ENCODE measurements around the gene STK32C.
"Not testable (repeated sequence)": the region's sequence is repeated elsewhere in the genome, so short reads cannot be mapped to it uniquely, and the experiment has no call there.

STK32C gene

DNA sequence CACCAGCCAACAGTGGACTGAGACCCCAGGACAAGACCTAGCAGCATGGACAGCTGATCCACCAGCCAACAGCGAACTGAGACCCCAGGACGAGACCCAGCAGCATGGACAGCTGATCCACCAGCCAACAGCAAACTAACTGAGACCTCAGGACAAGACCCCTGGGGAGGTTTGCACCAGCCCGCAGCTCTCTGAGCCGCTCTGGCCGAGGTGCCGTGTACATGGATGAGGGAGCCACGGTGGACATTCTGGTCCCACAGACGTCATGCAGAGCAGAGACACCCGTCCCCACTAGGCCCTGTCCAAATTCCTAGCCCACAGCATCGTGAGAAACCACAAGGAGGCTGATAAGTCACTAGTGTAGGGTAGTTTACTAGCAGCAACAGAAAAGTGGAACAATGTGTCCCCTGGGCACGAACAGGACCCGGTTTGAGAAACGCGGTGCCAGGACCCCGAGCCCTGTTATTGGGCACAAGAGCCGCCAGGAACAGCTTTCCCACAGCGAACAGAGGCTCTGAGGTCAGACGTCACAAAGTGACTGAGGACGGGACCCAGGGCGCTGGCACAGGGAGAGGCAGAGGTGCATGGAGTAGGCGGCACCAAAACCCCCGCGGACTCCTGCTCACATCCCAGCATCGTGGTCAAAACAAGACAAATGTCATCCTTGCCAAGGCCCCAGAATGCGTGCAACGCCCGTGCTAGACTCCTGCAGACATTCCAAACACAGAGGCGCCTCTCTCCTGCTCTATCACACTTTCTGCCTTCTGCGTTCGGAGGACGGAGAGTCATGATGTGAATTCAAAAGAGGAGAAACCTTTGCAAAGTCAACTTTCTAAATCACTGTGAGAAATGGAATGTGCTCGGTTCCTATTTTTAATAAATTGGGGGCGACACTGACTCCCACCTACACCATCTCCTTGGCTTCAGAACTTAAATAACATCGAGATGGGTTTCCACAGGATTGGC lies 8.1 kb downstream of the STK32C start:
- no peak for DNase-seq

GRCh38 chr10:132298038-132298881 lies 9.5 kb downstream of the STK32C start:
- DNase-seq = no peak

DNA sequence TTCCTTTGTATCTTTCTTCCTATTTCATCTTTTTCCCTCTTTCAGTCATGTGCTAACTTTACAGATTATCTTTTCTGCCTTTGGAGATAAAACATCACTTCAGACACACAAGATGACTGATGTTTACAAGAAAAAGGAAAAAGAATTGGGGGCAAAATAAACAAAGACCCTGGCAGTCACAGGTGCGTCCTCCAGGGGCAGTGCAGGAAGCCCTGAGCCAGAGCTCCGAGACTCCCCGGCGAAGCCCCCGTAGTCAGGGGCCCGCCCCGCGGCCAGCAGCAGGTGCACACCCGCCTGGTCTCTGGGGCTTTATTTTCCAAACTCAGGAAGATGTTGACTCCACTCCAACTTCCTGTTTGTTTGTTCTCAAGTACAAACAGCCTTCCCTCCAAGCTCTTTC lies 10.2 kb downstream of the STK32C start:
- no peak for DNase-seq

- no peak for DNase-seq
Measured at GRCh38 chr10:132296666-132297443, 10.9 kb downstream of the STK32C start.

DNA sequence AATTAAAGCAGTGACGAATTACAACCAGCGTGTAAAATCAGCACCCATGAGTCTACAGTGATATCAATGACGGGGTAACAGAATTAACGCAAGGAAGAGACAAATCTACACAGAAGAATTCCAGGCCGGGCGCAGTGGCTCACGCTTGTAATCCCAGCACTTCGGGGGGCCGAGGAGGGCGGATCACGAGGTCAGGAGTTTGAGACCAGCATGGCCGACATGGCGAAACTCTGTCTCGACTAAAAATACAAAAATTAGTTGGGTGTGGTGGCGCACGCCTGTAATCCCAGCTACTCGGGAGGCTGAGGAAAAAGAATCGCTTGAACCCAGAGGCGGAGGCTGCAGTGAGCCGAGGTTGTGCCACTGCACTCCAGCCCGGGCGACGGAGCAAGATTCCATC lies 12.3 kb downstream of the STK32C start:
- not testable (repeated sequence) for DNase-seq

GRCh38 chr10:132294561-132295318 lies 13.0 kb downstream of the STK32C start:
- DNase-seq = no peak

- DNase-seq = no peak
Measured at GRCh38 chr10:132293813-132294520, 13.8 kb downstream of the STK32C start.

DNA sequence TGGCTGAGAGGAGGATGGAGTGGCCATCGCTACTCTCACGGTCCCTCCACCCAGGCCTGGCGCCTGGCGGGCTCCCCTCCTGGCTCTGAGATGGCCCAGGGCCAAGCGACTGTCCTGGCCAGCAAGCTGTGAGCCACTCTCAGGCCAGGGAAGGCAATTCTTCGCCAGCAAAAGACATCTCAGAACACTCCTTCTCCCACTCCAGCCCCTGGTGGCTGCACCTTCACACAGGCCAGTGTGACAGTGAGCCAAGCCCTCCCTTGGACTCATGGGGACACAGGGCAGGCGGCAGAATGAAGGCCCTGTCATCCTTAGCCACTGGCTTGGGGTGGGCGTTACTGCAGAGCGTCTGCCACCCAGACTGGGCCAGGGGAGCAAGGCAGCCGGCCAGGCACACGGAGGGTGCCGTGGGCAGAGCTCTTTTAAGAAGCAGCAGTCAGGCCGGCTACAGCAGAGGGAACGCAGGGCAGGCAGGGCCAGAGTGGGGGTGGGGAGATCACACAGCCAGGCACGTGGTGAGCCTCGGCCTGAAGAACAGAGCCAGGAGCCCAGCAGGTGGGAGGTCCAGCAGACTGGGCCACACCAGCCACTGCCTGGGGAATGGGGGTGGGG lies 14.4 kb downstream of the STK32C start:
- DNase-seq = no peak

- no peak for DNase-seq
Measured at GRCh38 chr10:132292287-132293200, 15.2 kb downstream of the STK32C start.

- DNase-seq = no peak
Measured at GRCh38 chr10:132291826-132292225, 15.9 kb downstream of the STK32C start.

DNA sequence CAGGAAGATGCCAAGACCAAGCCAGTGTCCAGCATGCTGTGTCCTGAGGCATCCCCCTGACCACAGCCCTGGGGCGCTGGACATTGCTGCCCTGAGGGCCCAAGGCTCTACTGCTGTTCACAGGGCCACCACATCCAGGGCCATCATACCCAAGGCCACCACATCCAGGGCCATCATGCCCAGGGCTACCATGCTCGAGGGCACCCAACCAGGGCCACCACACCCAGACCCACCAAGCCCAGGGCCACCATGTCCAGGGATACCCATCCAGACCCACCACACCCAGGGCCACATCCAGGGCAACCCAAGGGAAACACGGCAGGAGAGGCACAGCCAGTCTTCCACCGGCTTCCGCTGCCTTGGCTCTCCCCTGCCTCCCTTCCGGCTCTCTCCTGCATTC lies 17.1 kb downstream of the STK32C start:
- DNase-seq = no peak

DNA sequence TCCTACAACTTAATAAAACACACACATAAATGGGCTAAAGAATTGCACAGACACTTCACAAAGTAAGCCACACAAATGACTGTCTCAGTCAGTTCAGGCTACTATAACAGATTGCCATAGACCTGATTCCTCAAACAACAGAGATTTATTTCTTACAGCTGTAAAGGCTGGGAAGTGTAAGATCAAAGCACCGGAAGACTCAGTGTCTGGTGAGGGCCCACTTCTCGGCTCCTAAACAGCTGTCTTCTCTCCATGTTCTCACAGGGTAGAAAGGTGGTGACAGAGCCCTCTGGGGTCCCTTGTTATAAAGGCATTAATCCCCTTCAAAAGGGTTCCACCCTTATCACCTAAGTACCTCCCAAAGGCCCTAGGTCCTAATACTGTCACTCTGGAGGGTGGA lies 18.3 kb downstream of the STK32C start:
- DNase-seq = no peak

DNA sequence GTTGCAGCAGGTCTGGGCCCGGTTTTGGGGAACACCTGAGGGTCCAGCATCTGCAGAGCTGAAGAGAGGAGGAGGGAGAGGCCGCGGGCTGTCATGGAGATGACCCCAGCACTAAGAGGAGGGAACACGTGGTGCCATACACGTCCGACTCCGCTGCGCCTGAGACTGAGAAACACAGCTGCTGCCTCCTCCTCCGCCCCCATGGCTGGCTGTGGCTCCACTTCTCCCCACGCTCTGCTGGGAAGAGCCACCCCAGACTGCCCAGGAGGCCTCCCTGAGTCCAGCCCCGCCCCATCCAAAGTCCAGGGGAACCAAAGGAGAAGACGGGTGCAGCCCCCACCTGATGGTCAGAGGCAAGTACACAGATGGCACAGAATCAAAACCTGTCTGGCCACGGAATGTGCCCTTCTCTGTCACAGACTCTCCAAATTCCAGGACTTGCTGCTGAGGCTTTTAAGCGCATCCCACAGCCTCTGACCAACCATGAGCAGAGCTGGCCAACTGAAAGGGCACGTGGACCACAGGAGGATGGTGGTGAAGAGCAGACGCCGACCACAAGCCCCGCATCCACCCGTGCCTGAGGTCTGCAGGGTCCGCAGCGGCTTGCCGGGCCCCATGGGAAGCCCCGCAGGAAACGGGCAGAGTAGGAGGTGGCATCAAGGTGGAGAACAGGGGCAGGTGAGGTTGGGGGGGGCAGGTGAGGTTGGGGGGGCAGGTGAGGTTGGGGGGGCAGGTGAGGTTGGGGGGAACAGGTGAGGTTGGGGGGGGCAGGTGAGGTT lies 24.0 kb downstream of the STK32C start:
- DNase-seq = no peak

- DNase-seq = no peak
Measured at GRCh38 chr10:132282667-132283603, 24.8 kb downstream of the STK32C start.

DNA sequence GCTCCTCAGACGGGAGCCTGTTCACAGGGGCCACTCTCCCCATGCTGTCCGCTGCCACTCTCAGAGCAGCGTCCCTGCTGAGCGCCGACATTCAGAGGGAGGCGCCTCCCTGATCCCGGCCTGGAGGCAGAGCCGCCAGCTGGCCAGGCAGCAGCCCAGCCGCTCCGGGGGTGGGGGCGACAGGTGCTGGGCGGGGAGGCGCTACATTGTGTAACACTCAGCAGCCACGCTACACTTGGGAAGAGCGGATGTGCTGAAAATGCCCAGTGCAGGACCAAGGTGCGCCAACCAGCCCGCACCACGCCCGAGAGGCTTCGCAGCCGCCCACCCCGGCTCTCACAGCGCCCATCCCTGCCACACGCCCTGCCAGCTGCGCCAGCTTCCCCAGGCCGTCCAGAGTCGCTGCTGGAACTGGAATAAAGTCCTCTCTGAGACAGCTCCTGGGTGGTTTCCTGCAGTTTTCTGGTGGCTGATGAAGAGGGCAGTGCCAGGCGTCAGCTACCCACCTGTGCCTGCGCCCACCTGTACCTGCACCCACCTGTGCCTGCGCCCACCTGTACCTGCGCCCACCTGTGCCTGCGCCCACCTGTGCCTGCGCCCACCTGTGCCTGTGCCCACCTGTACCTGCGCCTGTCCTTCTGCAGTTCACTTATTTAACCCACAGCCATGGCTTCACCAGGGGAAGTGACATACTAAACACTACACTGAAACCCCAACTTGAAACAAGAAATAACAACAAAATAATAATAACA lies 25.7 kb downstream of the STK32C start:
- no peak for DNase-seq

- DNase-seq = no peak
Measured at GRCh38 chr10:132280646-132281074, 27.1 kb downstream of the STK32C start.

All from CD4-positive, alpha-beta T cell treated with Interleukin-12 subunit alpha and Interleukin-12 subunit beta, for 1 hour (primary cell).